Fibroblast of skin of abdomen (primary cell): ENCODE results near the gene ACAA2.

Experiments
- DNase-seq: peaks from one replicate; pipeline ENCODE4 v3.0.0-alpha.2; 2013

ACAA2 gene

GRCh38 chr18:49764032-49764431, 49.3 kb downstream of the ACAA2 start:
- peak; percentile 65 for DNase-seq

DNA sequence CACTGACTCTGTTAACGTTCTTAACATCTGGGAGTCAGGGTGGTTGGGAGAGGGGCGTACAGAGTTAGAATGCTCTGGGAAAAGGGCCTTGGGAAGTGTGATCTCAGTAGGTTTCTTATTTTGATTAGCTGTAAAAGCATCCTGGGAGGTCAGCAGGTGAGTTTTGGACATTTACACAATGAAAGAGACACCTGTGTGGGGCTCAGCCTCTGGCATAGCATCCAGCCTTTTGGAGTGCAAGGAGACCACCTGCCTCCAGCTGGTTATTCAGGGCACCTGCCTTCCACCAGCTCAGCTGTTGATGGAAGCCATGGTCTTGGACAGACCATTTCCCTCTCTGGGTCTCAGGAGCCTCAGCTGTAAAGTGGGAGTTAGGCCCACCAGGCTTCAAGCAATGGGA, 49.7 kb downstream of the ACAA2 start:
- no peak for DNase-seq

DNA sequence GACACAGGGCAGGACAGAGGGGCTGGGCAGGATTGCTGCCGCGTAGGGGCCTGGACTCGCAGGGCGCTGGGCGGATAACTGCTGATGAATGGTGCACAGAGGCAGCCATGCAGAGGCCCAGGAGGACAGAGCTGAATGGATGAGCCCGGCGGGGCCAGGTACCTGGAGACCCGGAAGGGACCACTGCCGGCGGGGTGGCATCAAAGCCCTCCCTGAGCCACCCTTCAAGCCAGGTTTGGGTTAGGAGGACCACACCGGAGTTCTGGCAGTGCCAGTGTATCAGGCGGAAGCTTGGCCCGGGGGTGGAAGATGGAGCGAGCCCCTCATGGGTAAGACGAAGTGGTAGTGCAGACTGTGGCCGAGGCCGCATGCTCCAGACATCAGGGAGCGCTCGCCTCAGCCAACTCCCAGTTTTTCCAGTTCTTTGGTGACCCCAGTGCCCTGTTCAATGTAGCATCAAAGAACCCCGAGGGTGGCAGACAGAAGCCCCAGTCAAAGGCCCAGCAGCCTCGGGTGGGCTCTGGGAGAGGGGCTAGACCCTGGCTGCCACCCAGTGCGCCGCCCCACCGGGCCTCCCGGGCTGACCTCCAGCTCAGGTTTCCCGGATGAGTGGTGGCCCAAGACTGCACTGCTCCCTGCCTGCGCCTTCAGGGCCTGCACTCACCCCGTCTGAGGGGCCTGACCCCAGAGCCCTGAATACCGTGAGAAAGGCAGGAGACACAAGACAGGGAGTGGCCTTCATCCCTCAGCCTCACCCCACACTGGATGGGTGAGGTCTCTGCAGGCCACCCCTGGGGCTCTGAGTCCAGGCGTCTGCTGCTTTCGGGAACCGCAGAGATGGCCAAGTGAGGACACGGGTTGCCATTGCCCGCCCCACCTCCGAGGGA, 50.9 kb downstream of the ACAA2 start:
- DNase-seq, result no peak

GRCh38 chr18:49761771-49762170, 51.6 kb downstream of the ACAA2 start:
- no peak for DNase-seq

DNA sequence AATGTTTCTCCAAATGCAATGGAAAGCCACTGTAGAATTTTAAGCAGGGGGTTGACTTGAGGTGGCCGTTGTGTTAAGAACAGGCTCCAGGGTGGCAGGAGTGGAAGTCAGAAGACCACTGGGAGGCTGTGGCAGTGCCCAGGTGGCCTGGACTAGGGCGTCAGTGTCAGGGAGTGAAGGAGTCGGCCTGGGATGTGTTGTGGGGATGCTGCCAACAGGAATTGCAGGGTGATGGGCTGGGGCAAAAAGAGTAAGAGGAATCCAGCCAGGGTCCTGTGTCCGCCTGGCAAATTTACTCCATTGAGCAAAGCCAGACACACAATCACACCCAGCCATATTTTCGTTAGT, 55.1 kb downstream of the ACAA2 start:
- DNase-seq, result no peak

- no peak for DNase-seq
Observed at GRCh38 chr18:49757513-49758262, 55.6 kb downstream of the ACAA2 start.

DNA sequence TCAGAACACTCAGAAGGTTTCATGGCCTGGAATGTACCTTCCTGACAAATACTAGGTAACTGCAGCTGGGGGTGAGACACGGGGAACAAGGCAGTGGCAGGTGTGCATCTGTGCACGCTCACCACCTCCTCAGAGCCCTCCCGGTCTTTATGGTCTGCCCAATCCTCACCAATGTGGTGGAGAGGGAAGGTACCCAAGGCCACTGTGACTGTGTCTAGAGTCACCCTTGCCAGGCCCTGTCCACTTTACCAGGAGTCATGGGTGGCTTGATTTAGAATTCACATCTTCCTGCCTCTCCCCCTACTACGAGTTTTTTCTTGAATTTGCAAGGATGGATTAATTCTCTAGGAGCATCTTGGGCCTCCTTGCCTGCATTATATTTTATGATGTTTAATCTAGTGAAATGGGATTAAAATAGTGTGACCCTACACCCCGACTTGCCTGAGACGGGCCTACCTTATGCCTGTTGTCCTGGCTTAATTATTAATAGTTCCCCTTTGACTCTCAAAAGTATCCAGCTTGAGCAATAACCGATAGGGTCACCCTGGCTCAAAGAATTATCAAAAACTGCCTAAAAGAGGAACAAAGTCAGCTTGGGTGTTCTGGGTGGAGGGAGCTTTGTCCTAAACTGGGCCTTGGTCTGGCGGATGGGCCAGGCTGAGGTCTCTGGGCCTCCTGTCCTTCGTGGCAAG, 56.5 kb downstream of the ACAA2 start:
- no peak for DNase-seq

DNA sequence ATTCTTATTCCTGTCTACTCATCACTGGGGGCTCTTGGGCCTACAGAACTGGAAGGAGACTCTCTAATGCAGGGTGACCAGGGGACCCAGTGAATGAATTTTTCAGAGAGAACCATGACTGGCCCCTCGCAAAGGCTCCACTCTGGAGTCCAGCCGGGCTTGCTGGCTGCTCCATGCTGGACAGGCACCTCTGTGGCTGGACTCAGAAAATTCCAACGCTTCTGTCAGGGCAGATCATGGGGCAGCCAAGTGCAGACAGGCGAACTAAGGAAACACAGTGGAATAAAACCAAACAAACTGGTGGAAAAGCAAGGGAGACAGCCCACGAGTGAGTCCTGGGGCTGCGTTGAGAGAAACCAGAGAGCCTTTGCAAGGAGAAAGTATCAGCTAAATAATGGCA, 57.2 kb downstream of the ACAA2 start:
- DNase-seq, result no peak

- DNase-seq, result no peak
Observed at GRCh38 chr18:49755489-49755888, 57.8 kb downstream of the ACAA2 start.

DNA sequence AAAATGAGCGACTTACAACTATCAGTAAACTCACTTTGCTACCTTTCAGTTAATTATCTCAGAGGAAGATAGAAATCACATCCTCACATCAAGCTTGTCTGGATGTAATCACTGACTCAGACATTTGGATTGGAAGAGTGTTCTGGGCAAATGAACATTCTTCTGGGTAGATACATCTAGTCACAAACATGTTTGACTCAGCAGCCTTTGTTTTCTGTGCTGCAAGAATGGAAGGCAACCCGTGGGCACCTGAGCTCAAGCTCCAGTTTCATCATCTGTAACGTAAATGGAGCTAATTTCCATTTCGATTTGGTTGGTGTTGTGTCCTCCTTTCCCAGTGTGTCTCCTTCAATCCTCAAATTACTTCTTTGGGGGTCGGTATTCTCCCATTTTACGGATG, 58.5 kb downstream of the ACAA2 start:
- DNase-seq, result peak; percentile 44

DNA sequence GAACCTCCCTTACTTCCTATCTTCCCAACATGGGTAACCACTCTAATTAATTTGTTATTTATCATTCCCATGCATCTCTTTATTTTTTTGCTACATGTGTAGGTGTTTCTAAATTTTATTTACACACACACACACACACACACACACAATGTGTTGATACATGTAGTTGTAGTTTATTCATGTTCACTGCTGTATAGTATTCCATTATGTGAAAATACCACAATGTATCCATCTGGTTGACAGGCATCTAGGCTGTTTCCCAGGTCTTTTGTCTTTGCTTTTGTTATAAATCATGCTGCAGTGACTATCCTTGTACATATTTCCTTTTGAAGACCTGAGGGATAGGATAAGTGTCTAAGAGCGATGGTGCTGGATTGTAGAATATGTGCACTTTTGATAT, 59.7 kb downstream of the ACAA2 start:
- no peak for DNase-seq

- DNase-seq, result no peak
Observed at GRCh38 chr18:49752095-49752457, 61.3 kb downstream of the ACAA2 start.

DNA sequence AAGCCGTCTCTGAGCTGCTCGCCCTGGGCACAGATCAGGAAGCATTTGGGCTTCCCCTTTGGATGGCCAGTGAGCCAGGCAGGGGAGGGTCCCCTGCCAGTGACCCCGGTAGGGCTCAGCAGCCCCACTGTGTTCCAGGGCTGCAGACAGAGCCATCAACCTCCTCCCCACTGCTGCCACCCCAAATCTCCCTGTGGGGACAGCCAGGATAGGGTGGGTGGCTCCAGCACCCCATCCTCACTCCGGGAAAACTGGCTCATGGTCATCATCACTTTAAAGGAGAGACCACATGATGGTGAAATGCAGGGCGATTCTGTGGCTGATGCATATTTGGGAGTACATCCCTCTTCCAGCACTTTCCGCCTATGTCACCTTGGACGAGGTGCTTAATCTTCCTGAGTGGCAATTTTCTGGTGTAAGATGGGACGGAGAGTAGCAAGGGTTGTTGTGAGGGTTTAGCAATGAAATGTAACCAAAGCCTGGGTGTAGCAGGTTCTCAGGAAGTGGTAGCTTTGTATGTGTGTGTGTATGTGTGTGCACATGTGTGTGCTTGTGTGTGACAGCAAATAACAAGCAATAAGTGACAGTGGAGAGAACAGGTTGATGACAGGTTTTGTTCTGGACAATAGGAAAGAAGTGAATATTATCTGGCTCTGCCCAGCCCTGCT, 61.8 kb downstream of the ACAA2 start:
- DNase-seq, result no peak

DNA sequence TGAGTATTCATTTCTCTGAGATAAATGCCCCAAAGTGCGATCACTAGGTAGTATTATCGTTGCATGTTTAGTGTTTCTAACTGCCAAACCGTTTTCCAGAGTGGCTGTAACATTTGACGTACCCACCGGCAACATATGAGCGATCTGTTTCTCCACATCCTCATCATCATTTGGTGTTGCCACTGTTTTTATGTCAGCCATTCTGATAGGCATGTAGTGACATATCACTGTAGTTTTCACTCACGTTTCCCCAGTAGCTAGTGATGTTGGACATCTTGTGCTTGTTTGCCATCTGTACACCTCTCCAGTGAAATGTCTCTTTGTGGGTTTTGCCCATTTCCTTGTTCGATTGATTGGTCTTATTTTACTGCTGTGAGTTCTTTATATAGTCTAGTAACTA, 63.8 kb downstream of the ACAA2 start:
- no peak for DNase-seq

GRCh38 chr18:49747876-49748275, 65.5 kb downstream of the ACAA2 start:
- DNase-seq, result peak; percentile 20

- peak; percentile 43 for DNase-seq
Observed at GRCh38 chr18:49745045-49746014, 68.0 kb downstream of the ACAA2 start.

DNA sequence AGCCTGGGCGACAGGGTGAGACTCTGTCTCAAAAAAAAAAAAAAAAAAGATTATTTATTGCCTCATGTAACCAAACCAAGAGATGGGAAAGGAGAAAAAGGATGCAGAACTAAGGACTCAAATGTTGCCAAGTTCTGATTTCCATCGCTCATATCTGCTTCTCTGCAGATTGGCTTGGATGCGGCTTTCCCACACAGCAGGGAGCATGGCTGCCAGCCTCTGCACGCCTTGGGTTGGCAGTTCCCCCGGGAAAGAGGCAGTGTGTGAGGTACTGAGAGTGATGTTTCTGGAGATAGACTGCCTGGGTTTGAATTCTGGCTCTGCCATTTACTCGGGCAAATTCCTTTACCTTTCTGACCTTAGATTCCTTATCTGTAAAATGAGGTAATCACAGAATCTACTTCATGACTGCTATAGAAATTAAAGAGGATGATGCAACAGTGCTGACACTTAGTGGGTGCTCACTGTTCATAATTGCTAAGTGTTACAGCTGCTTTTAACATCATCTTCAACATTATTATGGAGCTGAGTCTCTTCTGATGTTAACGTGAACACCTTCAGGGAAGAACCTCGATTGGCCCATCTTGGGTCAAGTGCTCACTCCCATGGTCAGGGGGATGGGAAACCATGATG, 68.8 kb downstream of the ACAA2 start:
- no peak for DNase-seq

GRCh38 chr18:49743117-49743567, 70.2 kb downstream of the ACAA2 start:
- no peak for DNase-seq

GRCh38 chr18:49742316-49743116, 70.8 kb downstream of the ACAA2 start:
- DNase-seq, result peak; percentile 82

GRCh38 chr18:49739275-49739674, 74.1 kb downstream of the ACAA2 start:
- DNase-seq, result peak; percentile 34
